GM21360 (cell line): ENCODE data around the gene SDC3.

Experiments used
- ATAC-seq: cut with Tn5 transposase; IDR thresholded peaks from one replicate; pipeline ENCODE4 v1.9.1; 2021; ENCODE audit warnings: mild to moderate bottlenecking, moderate library complexity; ENCODE audit not compliant: unreplicated experiment

Gene SDC3

DNA sequence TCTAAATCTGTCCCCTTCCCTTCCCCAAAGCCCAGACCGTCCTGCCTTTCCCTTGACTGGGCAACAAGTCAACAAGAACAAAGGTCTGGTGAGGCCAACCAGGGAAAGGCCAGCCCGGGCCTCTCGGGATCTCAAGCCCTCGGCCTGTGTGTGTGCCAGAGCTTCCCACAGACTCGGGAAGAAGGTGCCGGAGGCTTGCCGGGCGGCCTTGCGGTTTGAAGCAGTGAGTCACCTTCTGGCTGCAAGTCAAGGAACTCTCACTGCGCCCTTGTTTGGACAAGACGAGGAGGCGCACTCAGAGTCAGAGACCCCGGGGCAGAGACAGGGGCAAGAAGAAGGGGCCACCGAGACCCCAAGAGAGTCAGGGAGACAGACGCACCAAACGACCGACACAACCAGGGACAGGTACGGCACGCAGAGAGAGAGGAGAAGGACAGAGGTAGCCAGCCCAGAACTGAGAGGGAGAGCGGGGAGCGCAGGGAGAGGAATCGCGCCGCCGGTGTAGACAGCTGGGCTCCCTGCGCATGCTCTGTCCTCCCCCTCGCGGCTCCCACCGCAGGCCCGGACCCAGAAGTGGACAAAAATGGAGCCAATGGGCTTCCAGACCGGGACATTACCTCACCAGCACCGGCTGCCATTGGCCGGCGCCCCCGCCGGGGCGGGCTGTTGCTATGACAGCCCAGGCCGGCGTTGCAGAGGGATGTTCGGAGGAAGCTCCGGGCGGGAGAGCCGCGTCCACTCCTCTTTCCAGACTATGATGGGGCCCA is 84.4 kb downstream of the SDC3 start:
- ATAC-seq: peak; percentile 92

DNA sequence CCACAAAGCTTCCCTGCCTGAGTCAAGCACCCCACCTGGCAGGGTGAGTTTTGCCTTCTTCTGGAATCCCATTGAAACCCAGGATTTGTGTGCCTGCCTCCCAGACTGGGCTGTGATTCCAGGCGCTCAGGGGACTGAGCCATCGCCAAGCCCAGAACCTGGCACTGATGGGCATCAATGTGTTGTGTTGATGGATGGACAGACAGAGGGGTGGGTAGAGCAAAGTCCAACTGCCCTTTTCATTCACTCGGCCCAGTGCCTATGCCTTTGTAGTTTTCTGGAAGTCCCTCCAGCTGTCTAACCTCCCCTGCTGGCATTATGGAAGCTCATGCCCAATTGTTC is 85.0 kb downstream of the SDC3 start:
- no peak for ATAC-seq

DNA sequence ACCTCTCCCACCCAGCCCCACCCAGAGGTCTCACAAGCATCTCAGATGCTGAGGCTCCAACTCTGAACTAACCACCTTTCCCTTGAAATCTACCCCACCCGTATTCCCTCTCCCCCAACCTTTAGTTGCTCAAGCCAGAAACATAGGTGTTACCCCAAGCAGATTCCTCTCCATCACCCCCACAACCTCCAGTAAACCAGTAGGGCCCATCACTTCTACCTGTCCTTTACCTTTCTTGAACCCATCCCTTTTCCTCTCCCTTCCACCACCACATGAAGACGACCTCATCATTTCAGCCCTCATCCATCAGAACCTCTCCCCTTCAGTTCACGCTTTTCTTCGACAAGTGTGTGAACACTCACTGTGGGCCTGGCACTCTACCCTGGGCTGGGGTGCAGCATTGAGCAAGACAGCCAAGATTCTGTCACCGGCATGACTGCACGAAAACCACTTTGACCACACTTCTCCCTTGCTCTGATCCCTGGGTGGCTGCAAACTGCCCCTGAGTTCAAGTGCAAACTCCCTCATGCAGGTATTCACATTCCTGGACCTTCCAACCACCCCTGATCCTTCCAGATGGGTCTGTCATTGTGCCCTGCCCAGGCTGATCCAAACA is 85.5 kb downstream of the SDC3 start:
- no peak for ATAC-seq

DNA sequence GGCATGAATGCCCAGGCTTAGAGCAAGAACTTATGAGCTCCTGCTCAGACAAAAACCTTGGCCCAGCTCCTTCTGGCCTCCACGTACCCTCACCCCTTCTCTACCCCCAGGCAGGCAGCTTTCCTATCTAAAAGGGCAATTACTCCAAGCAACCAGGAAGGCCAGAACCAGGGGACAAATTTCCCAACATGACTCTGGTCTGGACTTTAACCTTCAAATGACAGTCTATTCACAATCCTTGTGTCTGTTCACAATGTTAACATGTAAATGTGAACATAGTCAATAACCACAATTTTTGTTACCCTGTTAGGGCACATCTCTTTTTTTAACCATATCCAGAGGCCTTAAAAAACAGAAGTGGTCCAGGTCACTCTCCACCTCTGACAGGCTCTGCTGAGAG is 86.6 kb downstream of the SDC3 start:
- no peak for ATAC-seq

DNA sequence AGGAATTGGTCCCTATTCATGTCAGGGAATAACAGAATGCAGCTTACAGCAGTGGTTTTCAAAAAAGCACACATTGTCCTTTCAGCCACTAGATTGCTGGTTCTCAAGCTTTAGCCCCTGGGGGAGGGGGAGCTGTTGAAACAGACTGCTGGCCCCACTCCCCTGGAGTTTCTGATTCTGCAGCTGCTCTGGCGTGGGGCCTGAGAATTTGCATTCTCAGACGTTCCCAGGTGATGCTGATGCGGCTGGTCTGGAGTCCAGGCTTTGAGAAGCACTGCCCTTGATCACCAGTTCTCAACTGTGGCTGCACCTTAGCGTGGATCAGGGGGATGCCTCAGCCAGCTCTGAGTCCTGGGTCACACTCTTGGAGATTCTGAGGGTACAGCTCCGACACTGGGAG is 88.3 kb downstream of the SDC3 start:
- no peak for ATAC-seq
